Measurements from ENCODE around the gene WBP2NL.

WBP2NL gene

DNA sequence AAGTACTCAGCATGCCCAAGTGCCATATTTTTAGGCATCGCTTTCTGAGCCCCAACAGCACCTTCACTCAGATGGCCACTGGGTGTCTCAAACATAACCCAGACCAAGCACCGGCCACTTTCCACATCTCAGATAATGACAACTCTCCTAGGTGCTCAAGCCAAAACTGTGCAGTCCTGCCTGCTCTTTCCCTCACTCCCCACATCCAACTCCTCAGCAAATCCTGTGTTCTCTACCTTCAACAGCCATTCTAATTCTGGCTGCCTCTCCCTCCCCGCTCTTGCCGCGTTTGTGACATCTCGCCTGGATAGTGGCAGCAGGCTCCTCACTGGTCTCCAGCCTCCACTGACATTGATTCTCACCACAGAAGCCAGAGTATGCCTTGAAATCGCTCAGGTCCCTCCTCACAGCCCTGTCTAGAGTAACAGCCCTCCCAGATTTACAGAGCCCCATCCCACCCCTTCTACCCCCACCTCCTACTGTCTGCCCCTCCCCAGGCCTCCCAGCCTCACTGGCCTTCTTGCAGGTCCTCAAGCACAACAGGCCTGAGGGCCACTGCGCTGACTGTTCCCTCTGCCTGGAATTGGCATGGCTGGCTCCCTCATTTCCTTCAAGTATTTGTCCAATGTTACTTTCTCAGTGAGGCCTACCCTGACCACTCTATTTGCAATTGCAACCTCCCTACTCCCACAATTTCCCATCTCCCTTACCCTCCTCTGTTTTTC lies 74.2 kb downstream of the WBP2NL start:
- DNase-seq (ENCODE audit: low spot score) = no peak

DNA sequence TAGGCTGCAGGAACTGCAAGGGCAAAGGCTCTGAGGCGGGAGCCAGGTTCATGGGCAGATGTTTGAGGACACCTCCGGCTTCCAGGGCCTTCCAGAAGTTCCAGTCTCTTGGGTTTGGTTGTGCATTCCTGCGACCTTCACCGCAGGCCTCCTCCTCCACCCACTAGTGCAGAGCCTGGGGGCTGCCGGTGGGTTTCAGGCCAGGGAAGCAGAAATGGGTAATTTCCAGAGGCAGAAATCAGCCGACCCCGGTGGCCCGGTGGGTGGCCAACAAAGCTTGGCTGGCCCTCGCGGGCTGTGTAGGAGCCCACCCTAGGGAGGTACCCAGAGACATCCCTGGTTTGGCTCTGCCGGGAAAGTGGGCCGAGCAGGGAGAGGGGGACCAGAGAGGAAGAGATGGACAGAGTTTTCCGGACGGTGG lies 75.0 kb downstream of the WBP2NL start:
- no peak for DNase-seq (ENCODE audit: low spot score)

DNA sequence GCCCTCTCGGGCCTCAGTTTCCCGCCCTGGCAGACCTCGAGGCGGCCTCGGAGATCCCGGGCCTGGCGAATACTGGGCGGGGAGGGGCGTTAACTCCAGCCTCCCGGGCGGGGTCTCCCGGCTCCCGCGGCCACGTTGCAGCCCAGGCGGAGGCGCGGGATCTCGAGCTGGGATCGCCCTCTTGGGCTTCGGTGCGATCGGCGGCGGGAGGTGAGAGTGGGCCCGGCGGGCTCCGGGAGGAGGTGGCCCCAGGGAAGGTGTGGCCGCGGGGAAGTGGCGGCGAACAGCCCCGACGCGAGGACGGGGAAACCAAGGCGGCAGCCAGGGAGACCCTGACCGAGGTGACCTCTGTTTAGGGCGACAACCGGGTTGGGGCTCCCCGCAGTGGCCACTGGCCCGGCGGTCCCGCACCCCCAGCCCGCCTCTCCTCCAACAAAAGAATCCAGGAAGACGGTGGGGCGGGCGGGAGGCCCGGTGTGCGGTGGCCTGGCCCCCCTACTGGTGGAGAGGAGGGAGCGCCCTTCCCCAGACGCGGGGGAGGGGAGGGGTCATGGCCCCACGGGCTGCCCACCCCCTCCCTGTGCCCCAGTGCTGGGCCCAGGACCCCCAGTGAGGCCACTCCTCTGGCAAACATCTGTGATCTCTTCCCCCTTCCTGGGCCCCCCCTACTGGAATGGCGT lies 75.7 kb downstream of the WBP2NL start, which contains the start of gene PHETA2:
Gene PHETA2, plus strand, starts transcription at position 117 of the 680 bp plus-strand sequence. CDS start 3,046 bp downstream, outside the sequence.
- DNase-seq (ENCODE audit: low spot score) = peak; percentile 35

GRCh38 chr22:42074846-42075676 lies 76.5 kb downstream of the WBP2NL start:
- no peak for DNase-seq (ENCODE audit: low spot score)

DNA sequence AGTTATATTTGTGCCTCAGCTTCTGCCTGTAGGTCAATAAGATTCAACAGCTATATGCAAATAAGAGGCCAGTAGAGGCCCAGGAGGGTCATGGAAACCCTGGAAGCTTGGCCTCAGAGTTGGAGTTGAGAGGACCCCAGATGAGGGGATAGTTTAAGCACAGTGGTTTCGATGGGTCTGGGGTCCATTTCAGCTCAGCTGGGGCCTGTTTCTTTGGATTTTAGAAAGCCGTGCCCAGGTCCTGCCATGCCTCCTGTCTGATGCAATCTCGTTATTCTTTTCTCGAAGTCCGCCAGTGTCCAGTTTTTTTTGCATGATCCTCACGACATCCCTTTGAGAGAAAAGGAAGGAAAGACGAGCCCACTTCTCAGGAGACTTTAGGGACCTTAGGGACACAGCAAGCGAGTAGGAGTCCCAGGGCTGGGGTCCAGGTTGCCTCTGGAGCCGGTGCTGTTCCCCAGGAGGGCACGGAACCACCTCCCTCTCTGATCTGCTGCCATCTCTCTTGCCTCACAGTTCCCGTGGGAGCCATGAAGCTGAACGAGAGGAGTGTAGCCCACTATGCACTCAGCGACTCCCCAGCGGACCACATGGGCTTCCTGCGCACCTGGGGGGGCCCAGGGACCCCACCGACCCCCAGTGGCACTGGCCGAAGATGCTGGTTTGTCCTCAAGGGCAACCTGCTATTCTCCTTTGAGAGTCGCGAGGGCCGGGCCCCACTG lies 78.3 kb downstream of the WBP2NL start:
- DNase-seq (ENCODE audit: low spot score) = no peak

GRCh38 chr22:42077486-42078125 lies 79.0 kb downstream of the WBP2NL start:
- no peak for DNase-seq (ENCODE audit: low spot score)

Measured in hematopoietic multipotent progenitor cell treated with erythropoietin and hydrocortisone succinate and interleukin-3 and kit ligand, for 15 days (in vitro differentiated cells).